GM18511 (cell line): ENCODE measurements around the gene CLEC3B.

Experiments
- ATAC-seq: cut with Tn5 transposase; IDR thresholded peaks from one replicate; pipeline ENCODE4 v1.9.1; 2021; ENCODE audit warnings: mild to moderate bottlenecking, moderate library complexity; ENCODE audit not compliant: unreplicated experiment

The CLEC3B gene

GRCh38 chr3:45002720-45003119, 23.4 kb upstream of the CLEC3B start:
- no peak for ATAC-seq

GRCh38 chr3:45003406-45003805, 22.7 kb upstream of the CLEC3B start:
- no peak for ATAC-seq

GRCh38 chr3:45003859-45004258, 22.2 kb upstream of the CLEC3B start:
- ATAC-seq = no peak

- ATAC-seq = no peak
These were observed 19.0 kb upstream of the CLEC3B start for GRCh38 chr3:45007091-45007490.

GRCh38 chr3:45008117-45008516, 18.0 kb upstream of the CLEC3B start:
- ATAC-seq = no peak

- ATAC-seq = no peak
These were observed 16.2 kb upstream of the CLEC3B start for GRCh38 chr3:45009868-45010267.

- ATAC-seq = no peak
These were observed 15.2 kb upstream of the CLEC3B start for GRCh38 chr3:45010811-45011333.

- ATAC-seq = peak; percentile 62
These were observed 14.2 kb upstream of the CLEC3B start for GRCh38 chr3:45011756-45012508.

GRCh38 chr3:45012577-45012976, 13.5 kb upstream of the CLEC3B start:
- ATAC-seq = no peak

GRCh38 chr3:45016916-45017315, 9.2 kb upstream of the CLEC3B start:
- no peak for ATAC-seq

GRCh38 chr3:45017821-45018220, 8.3 kb upstream of the CLEC3B start:
- no peak for ATAC-seq

GRCh38 chr3:45020534-45020933, 5.6 kb upstream of the CLEC3B start:
- ATAC-seq = no peak

GRCh38 chr3:45021524-45022297, 4.4 kb upstream of the CLEC3B start:
- ATAC-seq = no peak

- no peak for ATAC-seq
These were observed 2.4 kb upstream of the CLEC3B start for GRCh38 chr3:45023675-45024074.

- ATAC-seq = no peak
These were observed 1.4 kb upstream of the CLEC3B start for GRCh38 chr3:45024542-45025255.

GRCh38 chr3:45026957-45027356, 854 bp downstream of the CLEC3B start:
- ATAC-seq = no peak

- no peak for ATAC-seq
These were observed 1.3 kb downstream of the CLEC3B start for GRCh38 chr3:45027441-45027840.

- ATAC-seq = no peak
These were observed 3.1 kb downstream of the CLEC3B start for GRCh38 chr3:45029216-45029615.

- ATAC-seq = no peak
These were observed 3.6 kb downstream of the CLEC3B start for GRCh38 chr3:45029661-45030060.

GRCh38 chr3:45031531-45031930, 5.4 kb downstream of the CLEC3B start:
- no peak for ATAC-seq

GRCh38 chr3:45032113-45032512, 6.0 kb downstream of the CLEC3B start:
- ATAC-seq = no peak
